Middle frontal gyrus (tissue), 1 donor: ENCODE results near the gene ST3GAL5.

Experiments
- DNase-seq: peaks from one replicate; pipeline ENCODE4 v3.0.0-alpha.2; 2015; ENCODE audit warnings: low spot score; ENCODE audit errors: extremely low spot score

Gene ST3GAL5

GRCh38 chr2:85866165-85866659, 22.6 kb downstream of the ST3GAL5 start:
- DNase-seq = no peak

GRCh38 chr2:85865539-85866164, 23.1 kb downstream of the ST3GAL5 start:
- no peak for DNase-seq

- DNase-seq = no peak
These were observed 24.1 kb downstream of the ST3GAL5 start for GRCh38 chr2:85864654-85865053.

- DNase-seq = no peak
These were observed 26.4 kb downstream of the ST3GAL5 start for GRCh38 chr2:85862426-85862825.

- DNase-seq = no peak
These were observed 27.1 kb downstream of the ST3GAL5 start for GRCh38 chr2:85861650-85862049.

GRCh38 chr2:85861180-85861579, 27.6 kb downstream of the ST3GAL5 start:
- no peak for DNase-seq

- DNase-seq = no peak
These were observed 29.9 kb downstream of the ST3GAL5 start for GRCh38 chr2:85858841-85859240.

- DNase-seq = no peak
These were observed 33.9 kb downstream of the ST3GAL5 start for GRCh38 chr2:85854897-85855296.

GRCh38 chr2:85854166-85854509, 34.7 kb downstream of the ST3GAL5 start:
- DNase-seq = no peak

- DNase-seq = no peak
These were observed 35.2 kb downstream of the ST3GAL5 start for GRCh38 chr2:85853499-85854165.

GRCh38 chr2:85852937-85853498, 35.8 kb downstream of the ST3GAL5 start:
- no peak for DNase-seq

- DNase-seq = no peak
These were observed 36.5 kb downstream of the ST3GAL5 start for GRCh38 chr2:85852152-85852840.

GRCh38 chr2:85851253-85852151, 37.3 kb downstream of the ST3GAL5 start:
- no peak for DNase-seq

GRCh38 chr2:85850451-85850850, 38.3 kb downstream of the ST3GAL5 start:
- no peak for DNase-seq

GRCh38 chr2:85847051-85847588, 41.7 kb downstream of the ST3GAL5 start:
- DNase-seq = no peak

- DNase-seq = no peak
These were observed 42.4 kb downstream of the ST3GAL5 start for GRCh38 chr2:85846411-85846810.

- no peak for DNase-seq
These were observed 44.3 kb downstream of the ST3GAL5 start for GRCh38 chr2:85844486-85844885.

- no peak for DNase-seq
These were observed 45.2 kb downstream of the ST3GAL5 start for GRCh38 chr2:85843543-85843942.

- DNase-seq = no peak
These were observed 48.7 kb downstream of the ST3GAL5 start for GRCh38 chr2:85840091-85840490.

GRCh38 chr2:85839461-85839860, 49.3 kb downstream of the ST3GAL5 start:
- DNase-seq = no peak

- no peak for DNase-seq
These were observed 50.1 kb downstream of the ST3GAL5 start for GRCh38 chr2:85838641-85839040.
